IMR-90 (cell line): Measurements from ENCODE around the gene ADH1A.

ENCODE experiments used
- CTCF ChIP-seq: conservative IDR thresholded peaks from 2 replicates; pipeline ENCODE4 v1.5.1; 2012; ENCODE audit warnings: mild to moderate bottlenecking, low read depth, low read length, improper control_type of control experiment
- FOS ChIP-seq: fragments of 150-350 bp; IDR thresholded peaks from 2 replicates; pipeline ENCODE4 v1.6.1; 2016; ENCODE audit warnings: low read depth, low read length
- MAFK ChIP-seq: IDR thresholded peaks from 2 replicates; pipeline ENCODE4 v1.6.1; 2012; ENCODE audit warnings: low read depth, low read length, improper control_type of control experiment
- POLR2A ChIP-seq: IDR thresholded peaks from 2 replicates; pipeline ENCODE4 v1.6.1; 2012; ENCODE audit warnings: mild to moderate bottlenecking, low read depth, low read length
- RAD21 ChIP-seq: IDR thresholded peaks from 2 replicates; pipeline ENCODE4 v1.6.1; 2012; ENCODE audit warnings: low read length, improper control_type of control experiment
- USF2 ChIP-seq: fragments of 150-350 bp; IDR thresholded peaks from 2 replicates; pipeline ENCODE4 v1.6.1; 2017; ENCODE audit warnings: mild to moderate bottlenecking, antibody characterized with exemption, low read length, low read depth

- TF ChIP-seq CTCF, result no peak
- no peak for TF ChIP-seq FOS
- TF ChIP-seq POLR2A, result no peak
- TF ChIP-seq MAFK, result no peak
- TF ChIP-seq USF2, result no peak
- no peak for TF ChIP-seq RAD21
These were observed 2.6 kb upstream of the ADH1A start for GRCh38 chr4:99293357-99293756.
